GM12872 (cell line): ENCODE measurements around the gene TMEM132D.

Experiments used
- TF ChIP-seq, protein P1 (sequence below): IDR thresholded peaks from 3 replicates; pipeline ENCODE4 v1.5.1; 2011; ENCODE audit warnings: low read depth, mild to moderate bottlenecking, low read length, moderate library complexity; ENCODE audit not compliant: insufficient read depth

TMEM132D gene

DNA sequence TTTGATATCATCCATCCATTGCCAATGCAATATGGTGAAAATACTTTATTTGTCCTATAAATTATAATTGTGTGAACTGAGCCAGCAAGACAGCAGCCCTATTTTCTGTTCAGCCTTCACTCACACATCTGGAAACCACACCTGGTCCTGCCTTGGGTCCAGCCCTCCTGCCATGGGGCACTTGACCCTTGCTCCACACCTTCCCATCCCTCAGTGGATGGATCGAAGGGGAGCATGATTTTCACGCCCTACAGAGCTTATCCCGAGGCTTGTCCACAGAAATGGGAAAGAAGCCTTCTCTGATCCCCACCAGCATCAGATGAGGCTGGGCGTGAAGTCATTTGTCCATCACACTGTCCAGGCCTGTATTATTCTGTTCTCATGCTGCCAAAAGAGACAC is 10.1 kb downstream of the TMEM132D start:
- TF ChIP-seq, protein P1, sequence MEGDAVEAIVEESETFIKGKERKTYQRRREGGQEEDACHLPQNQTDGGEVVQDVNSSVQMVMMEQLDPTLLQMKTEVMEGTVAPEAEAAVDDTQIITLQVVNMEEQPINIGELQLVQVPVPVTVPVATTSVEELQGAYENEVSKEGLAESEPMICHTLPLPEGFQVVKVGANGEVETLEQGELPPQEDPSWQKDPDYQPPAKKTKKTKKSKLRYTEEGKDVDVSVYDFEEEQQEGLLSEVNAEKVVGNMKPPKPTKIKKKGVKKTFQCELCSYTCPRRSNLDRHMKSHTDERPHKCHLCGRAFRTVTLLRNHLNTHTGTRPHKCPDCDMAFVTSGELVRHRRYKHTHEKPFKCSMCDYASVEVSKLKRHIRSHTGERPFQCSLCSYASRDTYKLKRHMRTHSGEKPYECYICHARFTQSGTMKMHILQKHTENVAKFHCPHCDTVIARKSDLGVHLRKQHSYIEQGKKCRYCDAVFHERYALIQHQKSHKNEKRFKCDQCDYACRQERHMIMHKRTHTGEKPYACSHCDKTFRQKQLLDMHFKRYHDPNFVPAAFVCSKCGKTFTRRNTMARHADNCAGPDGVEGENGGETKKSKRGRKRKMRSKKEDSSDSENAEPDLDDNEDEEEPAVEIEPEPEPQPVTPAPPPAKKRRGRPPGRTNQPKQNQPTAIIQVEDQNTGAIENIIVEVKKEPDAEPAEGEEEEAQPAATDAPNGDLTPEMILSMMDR = no peak

DNA sequence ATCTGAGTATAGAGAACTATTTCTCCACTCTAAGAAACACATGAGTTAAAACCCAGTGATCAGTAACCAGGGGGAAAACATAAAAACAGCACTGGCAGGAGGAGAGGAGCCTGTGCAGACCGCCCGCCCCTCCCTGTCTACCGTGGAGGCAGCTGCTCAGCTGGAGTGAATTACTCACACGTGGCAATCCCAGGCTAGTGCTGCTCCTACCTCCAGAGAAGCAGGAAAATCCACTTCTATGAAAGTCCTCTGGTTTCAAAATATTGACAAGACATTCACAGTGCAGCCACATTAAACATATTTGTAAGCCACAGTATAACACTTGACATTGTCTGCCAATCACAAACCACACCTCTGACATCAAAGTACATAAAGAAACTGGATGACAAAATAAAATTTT is 16.7 kb downstream of the TMEM132D start:
- TF ChIP-seq, protein P1 = no peak

DNA sequence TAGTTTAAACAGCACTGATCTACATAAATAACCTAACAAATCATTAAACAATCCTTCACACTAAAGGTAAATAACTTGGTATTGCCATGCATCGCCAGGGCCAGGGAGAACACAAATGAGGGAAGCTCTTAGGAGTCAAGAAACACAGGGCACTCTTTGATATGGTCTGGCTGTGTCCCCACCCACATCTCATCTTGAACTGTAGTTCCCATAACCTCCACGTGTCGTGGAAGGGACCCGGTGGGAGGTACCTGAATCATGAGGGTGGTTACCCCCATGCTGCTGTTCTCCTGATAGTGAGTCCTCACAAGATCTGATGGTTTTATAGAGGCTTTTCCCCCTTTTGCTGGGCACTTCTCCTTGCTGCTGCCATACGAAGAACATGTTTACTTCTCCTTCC is 17.3 kb downstream of the TMEM132D start:
- TF ChIP-seq, protein P1 = no peak

DNA sequence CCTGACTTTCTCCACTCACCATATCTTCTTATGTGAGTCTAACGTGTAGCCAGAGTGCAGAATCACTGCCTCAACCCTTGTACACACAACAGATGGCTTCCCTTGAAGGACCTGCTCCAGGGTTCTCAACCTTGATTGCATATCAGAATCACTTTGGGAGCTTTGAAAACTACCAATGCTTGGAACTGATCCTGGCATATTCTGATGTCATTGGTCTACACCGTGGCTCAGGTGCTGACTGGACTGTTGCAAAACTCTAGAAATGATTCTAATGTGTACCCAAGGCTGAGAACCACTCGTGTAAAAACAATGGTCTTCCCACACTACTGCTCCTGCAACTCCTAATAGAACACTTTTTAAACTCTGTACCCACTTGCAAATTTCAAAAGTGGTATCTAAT is 18.5 kb downstream of the TMEM132D start:
- TF ChIP-seq, protein P1 = no peak

DNA sequence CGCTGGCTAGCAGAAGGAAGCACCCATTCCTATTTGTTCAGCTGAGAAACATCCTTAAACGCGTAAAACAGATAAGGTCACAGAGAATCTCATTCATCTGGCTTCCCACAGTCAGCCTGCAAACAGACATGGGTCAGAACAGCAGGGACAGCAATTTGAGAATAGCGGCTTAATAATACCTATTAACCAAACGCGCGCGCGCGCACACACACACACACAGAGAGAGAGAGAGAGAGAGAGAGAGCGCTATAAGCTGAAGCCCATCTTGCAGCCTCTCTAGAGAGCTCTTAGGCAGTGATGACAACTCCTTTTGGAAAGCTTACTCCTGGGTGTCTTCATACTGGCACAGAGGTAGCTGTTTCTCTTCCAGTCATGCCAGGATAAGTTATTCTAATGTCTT is 26.4 kb downstream of the TMEM132D start:
- TF ChIP-seq, protein P1 = no peak

DNA sequence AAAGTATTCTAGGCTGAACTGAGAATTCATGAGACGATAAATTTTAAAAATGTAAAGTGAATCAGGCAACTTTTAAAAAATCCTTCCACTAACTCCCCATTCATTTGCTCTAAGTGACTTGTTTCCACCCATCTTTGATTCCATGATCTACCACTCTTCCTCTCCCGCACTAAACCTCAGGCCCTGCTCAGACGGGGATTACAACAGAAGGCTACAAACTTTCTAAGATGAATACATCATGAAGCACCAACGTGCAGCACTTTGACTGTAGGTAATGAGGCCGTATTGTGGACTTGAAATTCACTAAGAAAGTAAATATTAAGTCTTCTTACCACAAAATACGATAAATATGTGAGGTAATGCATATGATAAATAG is 30.0 kb downstream of the TMEM132D start:
- TF ChIP-seq, protein P1 = no peak

DNA sequence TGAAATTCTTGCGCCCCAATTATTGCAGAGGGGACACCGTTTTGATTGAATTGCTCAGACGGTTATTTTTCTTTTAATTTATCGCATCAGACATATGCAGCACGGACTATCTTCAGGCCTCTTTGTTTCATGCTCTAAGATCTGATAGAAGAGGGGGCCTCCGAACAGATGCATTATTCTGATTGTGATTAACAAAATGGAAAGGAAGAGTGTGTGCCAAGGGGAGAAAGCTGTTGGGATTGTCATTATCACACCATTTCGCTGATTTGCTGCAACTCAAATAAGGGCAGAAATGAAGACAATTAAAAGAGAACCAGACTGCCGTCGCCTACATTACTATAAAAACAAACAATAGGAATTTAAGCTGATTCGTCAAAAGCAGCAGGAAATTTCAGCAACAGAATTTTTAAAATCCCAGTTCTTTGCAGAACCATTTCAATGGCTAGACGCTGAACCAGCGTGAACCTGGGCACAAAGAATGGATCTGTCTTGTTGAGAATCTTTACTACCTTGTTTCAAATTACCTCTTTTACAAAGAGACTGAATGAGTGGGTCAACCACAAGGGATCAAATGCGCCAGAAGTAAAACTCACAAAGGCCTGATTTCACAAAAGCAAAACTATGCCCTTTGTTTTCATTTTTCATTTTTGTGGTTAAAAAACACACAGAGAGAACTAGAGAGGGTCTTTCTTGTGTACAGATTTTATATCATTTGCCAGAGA is 30.6 kb downstream of the TMEM132D start:
- TF ChIP-seq, protein P1 = no peak
